GM21723 (cell line): ENCODE data around the gene CDC20B.

Experiments
- ATAC-seq: cut with Tn5 transposase; IDR thresholded peaks from one replicate; pipeline ENCODE4 v1.9.1; 2021; ENCODE audit warnings: mild to moderate bottlenecking, moderate library complexity; ENCODE audit not compliant: unreplicated experiment

CDC20B gene

GRCh38 chr5:55172937-55173686 is at the start of gene CDC20B:
TSS of gene CDC20B (minus strand) at chr5:55173177. CDS start at chr5:55173000, 177 bp downstream.
- ATAC-seq, result peak; percentile 87

DNA sequence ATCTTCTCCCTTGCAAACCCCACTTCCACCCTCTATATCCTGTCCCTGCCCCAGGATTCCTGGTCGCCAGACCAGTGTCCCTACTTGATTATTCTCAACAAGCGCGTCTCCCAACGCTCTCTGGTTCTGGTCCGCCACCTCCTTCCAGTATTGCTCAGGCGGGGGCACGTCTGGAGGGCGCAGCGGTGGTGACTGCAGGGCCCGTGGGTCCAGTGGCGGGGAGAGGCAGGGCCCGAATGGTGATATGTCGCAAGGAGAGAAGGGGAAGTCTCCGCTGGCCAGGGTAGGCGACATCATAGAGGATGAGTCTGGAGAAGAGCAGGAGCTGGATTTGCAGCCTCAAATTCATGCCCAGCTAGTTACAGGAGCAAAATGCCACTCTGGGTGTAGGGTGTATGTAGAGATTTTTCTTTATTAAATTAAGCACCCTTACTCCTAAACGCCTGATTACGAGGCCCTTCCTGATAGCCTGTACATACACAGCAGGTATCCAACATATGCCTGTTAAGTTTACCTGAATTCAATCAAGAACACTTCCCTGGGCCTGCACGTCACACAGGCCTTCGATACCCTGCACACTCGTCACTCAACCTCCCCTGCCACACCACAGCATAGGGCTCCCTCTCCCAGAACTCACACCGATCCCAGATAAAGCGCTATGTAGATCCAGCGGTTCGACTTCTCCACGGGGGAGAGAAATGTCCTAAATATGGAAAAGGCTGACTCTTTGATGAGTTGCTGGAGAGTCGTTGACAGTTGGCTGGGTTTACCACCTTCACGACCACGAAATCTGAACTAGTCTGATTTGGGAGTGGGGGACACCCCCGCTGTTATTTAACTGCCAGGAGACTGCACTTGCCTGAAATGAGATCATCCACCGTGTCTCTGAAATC is 49.4 kb upstream of the CDC20B start:
- no peak for ATAC-seq

DNA sequence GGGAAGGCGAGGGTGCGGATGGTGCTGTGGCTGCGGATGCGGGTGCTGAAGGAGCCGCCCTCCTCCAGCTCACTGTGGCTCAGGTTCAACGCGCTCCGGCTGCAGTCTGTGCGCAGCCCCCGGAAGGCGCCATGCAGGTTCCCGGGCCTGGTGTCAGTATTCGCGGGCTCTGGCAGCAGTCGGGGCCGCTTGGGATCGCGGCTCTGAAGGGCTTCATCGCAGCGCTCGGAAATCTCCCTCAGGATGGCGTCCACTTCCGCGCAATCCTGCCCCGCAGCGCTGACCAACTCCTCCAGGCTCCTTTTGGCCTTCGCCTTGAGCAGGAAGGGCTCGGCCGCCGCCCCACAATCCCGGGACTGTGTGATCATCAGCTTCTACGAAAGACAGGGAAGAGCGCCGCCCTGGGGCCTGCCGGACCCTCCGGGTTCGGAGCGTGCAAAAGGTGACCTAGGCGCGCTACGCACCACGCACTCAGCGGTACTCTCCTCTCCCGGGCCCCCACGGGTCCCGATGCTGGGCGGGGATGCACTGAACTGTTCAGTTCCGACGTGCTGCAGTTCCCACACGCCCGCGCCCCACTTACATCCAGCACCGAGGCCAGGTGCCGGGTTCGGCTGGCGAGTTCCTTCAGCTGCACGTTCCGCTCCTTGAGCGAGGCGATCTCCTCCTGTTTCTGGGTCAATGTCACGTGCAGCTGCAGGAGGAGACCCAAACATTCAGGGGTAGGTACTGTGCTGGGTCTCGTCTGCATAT is 47.6 kb upstream of the CDC20B start:
- no peak for ATAC-seq

- ATAC-seq, result no peak
These were observed 46.8 kb upstream of the CDC20B start for GRCh38 chr5:55219770-55220169.

DNA sequence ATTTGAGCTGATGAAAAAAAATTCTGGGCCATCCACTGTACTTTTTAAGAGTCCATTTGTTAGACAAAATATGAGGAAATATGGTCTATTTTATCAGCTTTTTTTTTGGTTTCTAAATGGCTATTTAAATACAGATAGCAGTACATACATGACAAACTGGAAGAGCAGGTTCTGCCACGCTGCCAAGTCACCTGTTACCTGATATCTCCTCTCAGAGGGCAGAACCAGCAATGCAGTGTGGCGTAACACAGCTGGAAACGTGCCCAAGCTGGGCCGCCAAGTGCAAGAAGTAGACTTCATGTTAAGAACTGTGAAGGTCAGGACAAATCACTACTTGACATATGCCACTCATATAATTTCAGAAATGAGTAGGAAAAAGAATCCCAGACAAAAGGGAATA is 46.0 kb upstream of the CDC20B start:
- ATAC-seq, result no peak

- ATAC-seq, result no peak
These were observed 38.4 kb upstream of the CDC20B start for GRCh38 chr5:55211184-55211874.

GRCh38 chr5:55205001-55205400 is 32.0 kb upstream of the CDC20B start:
- ATAC-seq, result no peak

GRCh38 chr5:55191165-55191564 is 18.2 kb upstream of the CDC20B start:
- ATAC-seq, result no peak

DNA sequence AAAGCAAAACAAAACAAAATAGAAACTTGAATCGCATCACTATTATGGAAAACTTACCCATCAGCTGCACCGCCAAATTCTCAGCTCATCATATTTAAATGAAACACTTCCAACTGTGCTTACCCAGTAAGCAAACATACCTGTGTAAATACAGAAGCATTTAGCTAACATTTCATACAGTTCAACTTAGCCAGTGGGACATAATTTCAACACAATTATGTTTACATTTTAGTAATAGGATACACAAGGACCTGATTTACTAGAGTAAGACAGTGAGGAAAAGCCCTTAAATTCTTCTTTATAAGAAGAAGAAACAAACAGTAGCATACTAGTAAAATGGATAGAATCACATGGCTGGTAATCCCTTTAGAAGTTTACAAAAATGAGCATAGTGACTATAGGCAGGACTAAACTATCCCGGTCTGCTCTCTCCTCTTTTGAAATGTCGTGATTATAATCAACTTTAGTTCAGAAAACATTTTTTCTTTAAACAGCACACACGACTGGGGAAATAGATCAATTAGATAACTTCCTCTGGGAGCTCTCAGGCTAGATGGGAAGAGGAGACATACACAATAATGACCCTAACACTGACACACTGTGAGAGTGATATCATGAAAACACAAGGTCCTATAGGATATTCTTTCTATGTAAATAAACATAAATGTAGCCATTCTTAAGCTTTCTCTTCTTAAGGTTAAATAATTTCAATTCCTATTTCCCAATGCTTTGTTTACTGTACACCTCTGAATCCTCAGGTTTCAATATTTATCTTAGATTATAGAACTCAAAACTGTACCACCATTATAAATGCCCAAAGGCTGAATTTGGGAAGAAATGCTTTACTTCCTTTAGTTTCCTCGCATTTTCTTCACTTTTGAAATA is 15.9 kb upstream of the CDC20B start:
- ATAC-seq, result no peak

DNA sequence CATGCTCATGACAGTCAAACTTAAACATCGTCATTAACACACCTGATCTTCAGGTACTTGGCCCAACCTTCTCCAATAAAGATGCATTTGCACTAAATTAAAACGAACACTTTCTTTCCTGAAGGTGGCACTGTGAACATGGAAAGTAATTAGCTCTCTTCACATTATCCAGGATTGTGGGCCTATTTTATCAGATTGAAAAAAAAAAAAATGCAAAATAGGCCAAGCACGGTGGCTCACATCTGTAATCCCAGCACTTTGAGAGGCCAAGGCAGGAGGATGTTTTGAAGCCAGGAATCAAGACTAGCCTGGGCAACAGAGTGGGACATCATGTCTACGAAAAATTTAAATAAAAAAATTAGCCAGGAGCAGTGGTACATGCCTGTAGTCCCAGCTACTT is 14.4 kb upstream of the CDC20B start:
- no peak for ATAC-seq

GRCh38 chr5:55180016-55180415 is 7.0 kb upstream of the CDC20B start:
- ATAC-seq, result no peak

DNA sequence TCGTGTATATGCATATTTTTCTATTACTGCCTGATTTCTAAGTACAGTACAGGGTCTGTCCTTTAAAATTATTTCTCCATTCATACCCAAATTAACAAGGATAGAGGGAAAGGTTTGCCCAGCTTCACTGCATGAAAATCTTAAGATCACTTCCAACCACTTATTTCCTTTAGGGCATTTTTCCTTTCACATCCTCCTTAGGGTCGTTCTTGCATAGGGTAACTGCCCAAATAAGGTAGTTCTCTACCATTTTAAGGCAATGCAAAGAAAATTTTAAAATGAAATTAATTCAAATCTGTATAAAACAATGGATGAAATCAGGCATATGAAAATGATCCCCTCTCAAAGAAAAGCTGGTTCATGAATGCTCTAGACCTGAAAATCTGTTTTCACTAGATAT is 4.1 kb upstream of the CDC20B start:
- ATAC-seq, result no peak

DNA sequence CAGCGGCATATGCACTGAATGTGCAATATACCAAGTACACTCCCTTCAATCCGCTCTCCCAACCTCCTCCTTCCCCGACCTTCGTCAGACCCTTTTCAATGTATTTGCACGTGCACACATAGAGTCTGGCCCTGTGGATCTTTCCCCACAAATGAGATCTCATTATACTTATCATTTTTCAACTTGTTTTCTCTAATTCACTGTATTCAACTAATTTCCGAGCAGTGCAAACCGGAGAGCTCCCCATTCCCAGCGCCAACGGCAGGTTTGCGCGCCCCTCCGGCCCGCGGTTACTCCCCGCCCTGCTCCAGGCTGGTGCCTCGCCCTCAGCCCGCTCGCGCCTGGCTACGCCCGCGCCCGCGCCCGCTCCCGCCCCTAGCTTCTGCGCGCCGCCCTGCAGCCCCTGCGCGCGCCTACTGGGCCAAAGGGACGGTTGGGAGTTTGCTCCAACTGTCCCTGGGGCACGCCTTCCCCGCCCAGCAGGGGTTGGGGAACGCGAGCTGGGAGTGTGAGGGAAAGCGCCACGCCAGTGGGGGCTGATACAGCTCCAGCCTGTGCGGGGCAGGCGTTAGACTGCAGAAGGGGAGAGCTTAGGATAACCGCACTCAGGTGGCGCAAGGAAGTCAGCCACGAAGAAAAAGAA is 3.3 kb upstream of the CDC20B start:
- ATAC-seq, result no peak

GRCh38 chr5:55175781-55176175 is 2.8 kb upstream of the CDC20B start:
- ATAC-seq, result no peak

GRCh38 chr5:55173687-55174230 is 782 bp upstream of the CDC20B start:
- peak; percentile 9 for ATAC-seq

- peak; percentile 64 for ATAC-seq
These were observed 702 bp downstream of the CDC20B start for GRCh38 chr5:55172051-55172899.

GRCh38 chr5:55171471-55171870 is 1.5 kb downstream of the CDC20B start:
- ATAC-seq, result no peak

DNA sequence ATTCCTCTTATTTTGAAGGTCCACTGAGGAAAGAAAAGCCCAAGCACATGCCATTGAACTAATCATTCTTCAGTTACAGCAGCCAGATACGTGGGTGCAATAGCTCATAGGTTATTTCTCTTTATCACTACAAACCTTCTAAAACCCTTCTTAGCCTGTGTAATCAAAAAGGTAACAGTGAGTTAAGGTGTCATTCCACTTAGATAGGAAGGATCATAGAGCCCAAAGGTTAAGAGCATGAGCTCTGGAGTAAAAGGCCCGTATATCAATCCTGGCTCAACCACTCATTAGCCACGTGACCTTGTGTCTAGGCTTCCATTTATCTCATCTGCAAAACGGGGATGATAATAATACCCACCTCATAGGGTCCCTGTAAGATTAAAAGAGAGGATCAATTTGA is 10.3 kb downstream of the CDC20B start:
- ATAC-seq, result no peak
